CD14-positive monocyte (primary cell): ENCODE measurements around the gene KIR2DL3. TPM values are rescaled to one million over a fixed set of nuclear protein-coding genes. Genes with fewer than 3 reads are reported as not detected.

ENCODE experiments used
- DNase-seq, 3 donors: peaks; one replicate each; pipeline ENCODE4 v3.0.0-alpha.2; 2011 to 2022
- H2AFZ ChIP-seq: 2 replicates; pipeline ENCODE4 v1.6.0; 2012; ENCODE audit warnings: mild to moderate bottlenecking, low read depth, low read length, inconsistent platforms; ENCODE audit not compliant: insufficient read depth, poor library complexity, severe bottlenecking
- H3K27ac ChIP-seq, 2 donors: 1 replicate in 1 of 2; 2 replicates in 1 of 2; pipeline ENCODE4 v1.5.1; 2012 to 2013; ENCODE audit warnings: low read length in 2 of 2, control low read depth in 1 of 2, inconsistent platforms in 1 of 2, low read depth in 1 of 2, mild to moderate bottlenecking in 1 of 2
- H3K27me3 ChIP-seq, 2 donors: one replicate each; pipeline versions ENCODE4 v1.6.0 to v1.6.1; 2011 to 2013; ENCODE audit warnings: low read length in 2 of 2; ENCODE audit not compliant: control insufficient read depth in 2 of 2, insufficient read depth in 2 of 2
- H3K36me3 ChIP-seq, 2 donors: replicated peaks in 1 of 2; 1 replicate in 1 of 2; 2 replicates in 1 of 2; pipeline versions ENCODE4 v1.5.1 to v1.6.1; 2012 to 2013; ENCODE audit warnings: low read length in 2 of 2, control low read depth in 1 of 2, inconsistent platforms in 1 of 2, mild to moderate bottlenecking in 1 of 2; ENCODE audit not compliant: insufficient read depth in 2 of 2, control insufficient read depth in 1 of 2
- H3K4me1 ChIP-seq, 2 donors: 1 replicate in 1 of 2; 2 replicates in 1 of 2; pipeline versions ENCODE4 v1.5.1 to v1.6.1; 2012 to 2013; ENCODE audit warnings: low read length in 2 of 2, control low read depth in 1 of 2, inconsistent platforms in 1 of 2, mild to moderate bottlenecking in 1 of 2, moderate library complexity in 1 of 2; ENCODE audit not compliant: insufficient read depth in 2 of 2, control insufficient read depth in 1 of 2
- H3K4me2 ChIP-seq: replicated peaks from 2 replicates; pipeline ENCODE3; 2012; ENCODE audit warnings: low read length, moderate library complexity, mild to moderate bottlenecking; ENCODE audit not compliant: poor library complexity, severe bottlenecking; ENCODE audit errors: extremely low read depth
- H3K4me3 ChIP-seq, 3 experiments: fragments of 200-600 bp in 1 of 3; sonication (generic) in 1 of 3; replicated peaks in 1 of 3; 1 replicate in 2 of 3; 2 replicates in 1 of 3; pipeline ENCODE4 v1.5.1; 2011 to 2013; ENCODE audit warnings: low read length in 3 of 3, mild to moderate bottlenecking in 3 of 3, control low read depth in 2 of 3, low read depth in 2 of 3, inconsistent platforms in 1 of 3, moderate library complexity in 1 of 3
- H3K79me2 ChIP-seq: 2 replicates; pipeline ENCODE4 v1.6.0; 2012; ENCODE audit warnings: mild to moderate bottlenecking, control low read depth, inconsistent platforms, low read length, moderate library complexity; ENCODE audit not compliant: insufficient read depth
- H3K9ac ChIP-seq: 2 replicates; pipeline ENCODE4 v1.6.0; 2017; ENCODE audit warnings: low read length, mild to moderate bottlenecking; ENCODE audit not compliant: insufficient read depth, poor library complexity, severe bottlenecking
- H3K9me3 ChIP-seq, 2 donors: replicated peaks in 1 of 2; 1 replicate in 1 of 2; 2 replicates in 1 of 2; pipeline versions ENCODE4 v1.5.1 to v1.6.1; 2012 to 2013; ENCODE audit warnings: low read length in 2 of 2, control low read depth in 1 of 2; ENCODE audit not compliant: control insufficient read depth in 1 of 2, insufficient read depth in 1 of 2
- H4K20me1 ChIP-seq: 2 replicates; pipeline ENCODE4 v1.6.0; 2012; ENCODE audit warnings: mild to moderate bottlenecking, low read length, control low read depth, moderate library complexity; ENCODE audit not compliant: insufficient read depth
- H3K27ac Mint-ChIP-seq, 7 donors: one replicate each; pipeline ENCODE4 v1.8.0; 2020; ENCODE audit warnings: mild to moderate bottlenecking in 7 of 7, mixed read lengths in 7 of 7, moderate library complexity in 6 of 7, inconsistent platforms in 2 of 7
- H3K27me3 Mint-ChIP-seq, 3 donors: one replicate each; pipeline ENCODE4 v1.8.0; 2021 to 2022; ENCODE audit warnings: low read depth in 3 of 3, mild to moderate bottlenecking in 3 of 3, mixed read lengths in 3 of 3, moderate library complexity in 3 of 3, inconsistent platforms in 1 of 3
- H3K36me3 Mint-ChIP-seq, 2 donors: one replicate each; pipeline ENCODE4 v1.8.0; 2020; ENCODE audit warnings: mixed read lengths in 2 of 2, inconsistent platforms in 1 of 2, mild to moderate bottlenecking in 1 of 2
- H3K4me1 Mint-ChIP-seq: one replicate; pipeline ENCODE4 v1.8.0; 2020; ENCODE audit warnings: mild to moderate bottlenecking, mixed read lengths
- H3K4me3 Mint-ChIP-seq, 2 donors: one replicate each; pipeline ENCODE4 v1.8.0; 2020; ENCODE audit warnings: mild to moderate bottlenecking in 2 of 2, mixed read lengths in 2 of 2, moderate library complexity in 1 of 2
- H3K9me3 Mint-ChIP-seq, 7 donors: one replicate each; pipeline ENCODE4 v1.8.0; 2020 to 2022; ENCODE audit warnings: mixed read lengths in 7 of 7, mild to moderate bottlenecking in 6 of 7, moderate library complexity in 6 of 7, inconsistent platforms in 2 of 7
- CTCF ChIP-seq: fragments of 200-600 bp; IDR thresholded peaks from one replicate; pipeline ENCODE4 v1.8.0; 2022; ENCODE audit warnings: antibody characterized with exemption, mild to moderate bottlenecking
- WGBS: methylation state at CpG from one replicate; pipeline ENCODE4 v1.1.5; 2013; ENCODE audit warnings: missing lambda C conversion rate; ENCODE audit not compliant: insufficient coverage; 5-methylcytosine and 5-hydroxymethylcytosine counted together
- intact Hi-C, 2 donors: fragments of 100-400 bp; cut with micrococcal nuclease; formaldehyde crosslinking; loops; one replicate each; pipeline versions ENCODE4 v1.15.0 to v1.15.1; 2023
- polyA plus RNA-seq, 3 donors: library from polyadenylated mRNA; depleted of rRNA in 1 of 3; unstranded in 2 of 3; stranded (reverse) in 1 of 3; fragments of 300-500 nt in 2 of 3; fragments of >200 nt in 1 of 3; fragmentation: Illumina TruSeq in 2 of 3; gene quantifications; 1 replicate in 2 of 3; 2 replicates in 1 of 3; pipeline ENCODE4 v1.2.3, GENCODE V29; 2012 to 2021

KIR2DL3 gene
- polyA plus RNA-seq, 3 donors: 0.07 TPM; not detected in 2

DNA sequence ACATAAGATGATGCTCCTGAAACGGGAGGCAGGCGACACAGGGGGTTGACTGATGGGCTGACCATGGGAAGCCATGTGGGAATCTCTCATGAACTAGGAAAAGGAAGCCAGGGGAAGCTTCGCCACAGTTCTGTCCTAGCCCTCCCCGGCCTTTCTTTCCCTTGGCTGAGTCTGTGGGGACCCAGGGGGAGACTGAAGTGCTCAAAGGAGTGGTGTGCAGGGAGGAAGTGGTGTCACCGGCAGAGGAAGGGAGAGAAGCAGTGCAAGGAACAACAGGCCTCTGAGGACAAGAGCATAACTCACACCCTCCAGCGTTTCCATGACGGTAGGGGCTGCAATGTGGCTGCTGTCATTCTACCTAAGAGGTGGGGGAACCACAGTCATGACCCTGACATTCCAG, 13.0 kb upstream of the KIR2DL3 start:
- H4K20me1 ChIP-seq: no peaks in the 10 kb centered on the region
- peaks cover 6 to 41% (median 21%) of the 10 kb centered on the region in 7 donors for H3K9me3 Mint-ChIP-seq
- H3K9ac ChIP-seq: no peak overlapping the region
- H2AFZ ChIP-seq: no peak overlapping the region
- no peak overlapping the region for H3K4me3 Mint-ChIP-seq
- no peak overlapping the region for H3K4me3 ChIP-seq
- H3K36me3 ChIP-seq: no peaks in the 10 kb centered on the region
- H3K4me2 ChIP-seq: no peak overlapping the region
- DNase-seq: no peak
- peaks cover 2 to 12% of the 10 kb centered on the region in 2 donors for H3K27me3 ChIP-seq
- H3K4me1 ChIP-seq: peaks cover 3 to 8% of the 10 kb centered on the region in 2 donors
- no peak for TF ChIP-seq CTCF
- H3K4me1 Mint-ChIP-seq: peaks cover 7% of the 10 kb centered on the region
- intact Hi-C loops: no loop called here
- H3K27me3 Mint-ChIP-seq: peaks cover 11 to 27% (median 23%) of the 10 kb centered on the region in 3 donors
- no peaks in the 10 kb centered on the region for H3K79me2 ChIP-seq
- WGBS: 100% methylated on average over 2 of the region's 7 CpGs
- H3K27ac Mint-ChIP-seq: no peak overlapping the region
- H3K36me3 Mint-ChIP-seq: no peaks in the 10 kb centered on the region
- peaks cover 13 to 21% of the 10 kb centered on the region in 2 donors for H3K9me3 ChIP-seq
- no peak overlapping the region for H3K27ac ChIP-seq

GRCh38 chr19:54727562-54727961, 10.8 kb upstream of the KIR2DL3 start:
- Mint-ChIP-seq H3K9me3 (peaks cover 2 to 23% (median 4%) of the 10 kb centered on the region in 7 donors), H3K27ac (no peak overlapping the region), H3K4me1 (peaks cover 12% of the 10 kb centered on the region), H3K4me3 (peak overlapping the region in 1 of 2 donors; percentile 41), H3K36me3 (no peaks in the 10 kb centered on the region), H3K27me3 (peaks cover 14 to 29% (median 23%) of the 10 kb centered on the region in 3 donors)
- Histone ChIP-seq H3K36me3 (no peaks in the 10 kb centered on the region), H4K20me1 (no peaks in the 10 kb centered on the region), H3K27ac (no peak overlapping the region), H3K9ac (no peak overlapping the region), H3K4me2 (no peak overlapping the region), H3K27me3 (peaks cover 2 to 12% of the 10 kb centered on the region in 2 donors), H3K9me3 (no peaks in the 10 kb centered on the region), H3K4me1 (peaks cover 6 to 8% of the 10 kb centered on the region in 2 donors), H3K79me2 (no peaks in the 10 kb centered on the region), H2AFZ (no peak overlapping the region), H3K4me3 (no peak overlapping the region)
- 95% methylated on average over 8 of the region's 10 CpGs for WGBS
- DNase-seq: no peak
- no peak for TF ChIP-seq CTCF
- intact Hi-C loops: no loop called here
